Measurements from ENCODE around the gene S100A13.

DNA sequence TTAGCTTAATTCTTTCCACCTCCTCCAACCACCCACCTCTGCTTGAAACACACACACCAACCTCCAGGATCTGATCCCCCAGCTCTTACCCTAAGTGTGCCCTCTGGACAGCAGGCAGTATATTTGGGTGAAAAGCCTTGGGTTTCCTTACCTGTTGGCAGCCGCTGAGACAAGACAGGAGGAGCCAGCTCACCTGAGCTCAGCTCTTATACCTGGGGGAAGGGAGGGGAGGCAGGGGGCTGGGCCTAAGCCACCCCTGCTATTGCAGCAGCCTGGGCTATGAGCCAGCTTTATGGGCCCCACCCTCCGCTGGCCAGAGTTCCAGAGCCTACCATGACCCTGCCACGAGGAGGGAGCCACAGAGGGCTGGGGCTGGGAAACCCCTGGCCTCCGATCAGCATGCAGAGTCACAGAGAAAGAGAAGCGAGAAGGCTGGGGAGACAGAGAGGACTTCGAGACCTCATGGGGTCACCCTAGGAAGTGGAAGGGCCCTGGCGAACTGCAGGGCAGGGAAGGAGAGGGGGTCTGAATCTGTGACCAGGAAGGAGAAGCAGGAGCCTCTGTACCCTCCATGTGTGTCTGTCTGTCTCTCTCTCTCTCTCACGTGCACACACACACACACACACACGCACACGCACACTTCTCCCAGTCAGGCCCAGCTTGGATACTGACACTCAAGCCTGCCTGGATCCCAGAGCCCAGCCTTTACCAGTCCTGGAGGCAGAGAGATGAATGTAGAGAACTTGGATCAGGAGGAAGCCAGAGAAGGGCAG lies 11.0 kb downstream of the S100A13 start, which contains the start of gene S100A14:
- TF ChIP-seq, protein P1, sequence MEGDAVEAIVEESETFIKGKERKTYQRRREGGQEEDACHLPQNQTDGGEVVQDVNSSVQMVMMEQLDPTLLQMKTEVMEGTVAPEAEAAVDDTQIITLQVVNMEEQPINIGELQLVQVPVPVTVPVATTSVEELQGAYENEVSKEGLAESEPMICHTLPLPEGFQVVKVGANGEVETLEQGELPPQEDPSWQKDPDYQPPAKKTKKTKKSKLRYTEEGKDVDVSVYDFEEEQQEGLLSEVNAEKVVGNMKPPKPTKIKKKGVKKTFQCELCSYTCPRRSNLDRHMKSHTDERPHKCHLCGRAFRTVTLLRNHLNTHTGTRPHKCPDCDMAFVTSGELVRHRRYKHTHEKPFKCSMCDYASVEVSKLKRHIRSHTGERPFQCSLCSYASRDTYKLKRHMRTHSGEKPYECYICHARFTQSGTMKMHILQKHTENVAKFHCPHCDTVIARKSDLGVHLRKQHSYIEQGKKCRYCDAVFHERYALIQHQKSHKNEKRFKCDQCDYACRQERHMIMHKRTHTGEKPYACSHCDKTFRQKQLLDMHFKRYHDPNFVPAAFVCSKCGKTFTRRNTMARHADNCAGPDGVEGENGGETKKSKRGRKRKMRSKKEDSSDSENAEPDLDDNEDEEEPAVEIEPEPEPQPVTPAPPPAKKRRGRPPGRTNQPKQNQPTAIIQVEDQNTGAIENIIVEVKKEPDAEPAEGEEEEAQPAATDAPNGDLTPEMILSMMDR (IDR thresholded peaks at IDR 0.05) = no peak
- TF ChIP-seq POLR2A (IDR thresholded peaks at IDR 0.05) = no peak

Data from right lobe of liver (tissue), 4 donors.